GM18526 (cell line): ENCODE data around the gene ARL17A.
"Not testable (repeated sequence)": the region's sequence is repeated elsewhere in the genome, so short reads cannot be mapped to it uniquely, and the experiment has no call there.

Experiments
- POLR2A ChIP-seq: IDR thresholded peaks from 3 replicates; pipeline ENCODE4 v1.6.1; 2011; ENCODE audit not compliant: insufficient read length; ENCODE audit errors: extremely low read depth

Gene ARL17A

GRCh38 chr17:46579083-46580075 lies at the start of gene ARL17A:
Gene ARL17A, minus strand, starts transcription at chr17:46579691. Its CDS starts 3,369 bp downstream, at chr17:46576322.
- not testable (repeated sequence) for TF ChIP-seq POLR2A

GRCh38 chr17:46590157-46591146 lies 11.0 kb upstream of the ARL17A start, which contains the start of gene NSF:
Gene NSF, plus strand, starts transcription at chr17:46590669. Its CDS starts 107 bp downstream, at chr17:46590776.
- not testable (repeated sequence) for TF ChIP-seq POLR2A

GRCh38 chr17:46512168-46512567 lies 67.3 kb downstream of the ARL17A start, which contains the start of gene LRRC37A2:
Gene LRRC37A2, plus strand, starts transcription at chr17:46512468. Its CDS starts 245 bp downstream, at chr17:46512713.
- not testable (repeated sequence) for TF ChIP-seq POLR2A
